UCSD-AML1 (cell line): Measurements from ENCODE around the gene NFATC1.

Experiments
- DNase-seq: peaks from one replicate; lab custom pipeline; 2025; ENCODE audit not compliant: unreplicated experiment; lab: John Stamatoyannopoulos, UW

NFATC1 gene

DNA sequence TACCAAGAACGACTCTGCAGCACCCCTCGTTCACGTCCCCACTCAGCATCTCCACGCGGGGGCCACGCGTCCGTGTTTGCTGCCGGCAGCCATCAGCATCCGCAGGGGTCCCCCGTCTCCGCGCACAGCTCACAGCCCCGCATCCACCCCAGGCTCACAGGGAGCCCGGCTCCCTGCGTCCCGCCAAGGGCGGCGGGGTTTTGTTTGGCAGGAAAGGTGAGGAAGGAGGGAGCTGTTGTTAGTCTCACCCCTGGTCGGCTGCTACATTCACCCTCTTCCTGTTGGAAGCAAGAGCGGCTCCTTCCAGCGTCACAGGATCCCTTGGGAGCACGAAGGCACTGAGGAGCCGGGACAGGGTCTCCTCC, 152.9 kb downstream of the NFATC1 start:
- no peak for DNase-seq

- DNase-seq, result no peak
Observed at GRCh38 chr18:79548986-79549637, 153.4 kb downstream of the NFATC1 start.

- no peak for DNase-seq
Observed at GRCh38 chr18:79549638-79550000, 153.9 kb downstream of the NFATC1 start.

- DNase-seq, result no peak
Observed at GRCh38 chr18:79552140-79552631, 156.5 kb downstream of the NFATC1 start.

DNA sequence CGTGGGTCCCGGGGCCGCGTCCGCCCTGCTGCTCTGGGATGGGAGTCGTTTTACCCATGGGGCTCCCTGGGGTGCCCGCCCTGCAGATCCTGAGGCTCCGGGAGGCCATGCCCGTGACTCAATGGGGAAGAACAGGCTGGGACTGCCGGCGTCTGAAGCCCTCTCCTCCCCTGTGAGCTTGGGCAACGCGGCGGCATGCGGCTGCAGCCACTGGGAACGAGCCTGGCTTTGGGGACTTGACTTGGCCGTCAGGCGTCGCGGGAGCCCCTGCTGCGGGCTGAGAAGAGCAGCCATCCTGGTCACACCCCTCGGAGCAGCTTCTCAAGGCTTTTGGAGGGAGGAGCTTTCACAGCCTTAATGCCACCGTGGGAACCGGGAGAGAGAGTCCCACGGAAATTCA, 157.0 kb downstream of the NFATC1 start:
- DNase-seq, result no peak

GRCh38 chr18:79553154-79553553, 157.4 kb downstream of the NFATC1 start:
- no peak for DNase-seq

DNA sequence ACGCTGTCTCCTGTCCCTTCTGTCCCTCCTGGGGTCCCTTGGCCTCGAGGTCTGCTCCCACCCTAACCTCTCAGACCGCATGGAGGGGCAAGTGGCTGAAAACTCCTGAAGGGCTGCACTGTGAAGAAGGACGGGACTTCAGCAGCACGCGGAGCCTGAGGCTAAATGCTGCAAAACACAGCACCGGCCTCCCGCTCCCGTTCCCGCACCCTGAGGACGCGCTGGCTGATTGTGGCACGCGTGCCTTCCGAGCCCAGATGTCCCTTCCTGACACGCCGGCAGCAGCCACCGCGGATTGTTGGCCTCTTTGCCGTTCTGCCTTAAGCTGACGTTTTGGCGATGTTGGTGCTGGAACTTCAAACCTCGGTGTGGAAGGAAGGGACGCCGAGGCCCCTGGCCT, 158.0 kb downstream of the NFATC1 start:
- DNase-seq, result no peak

DNA sequence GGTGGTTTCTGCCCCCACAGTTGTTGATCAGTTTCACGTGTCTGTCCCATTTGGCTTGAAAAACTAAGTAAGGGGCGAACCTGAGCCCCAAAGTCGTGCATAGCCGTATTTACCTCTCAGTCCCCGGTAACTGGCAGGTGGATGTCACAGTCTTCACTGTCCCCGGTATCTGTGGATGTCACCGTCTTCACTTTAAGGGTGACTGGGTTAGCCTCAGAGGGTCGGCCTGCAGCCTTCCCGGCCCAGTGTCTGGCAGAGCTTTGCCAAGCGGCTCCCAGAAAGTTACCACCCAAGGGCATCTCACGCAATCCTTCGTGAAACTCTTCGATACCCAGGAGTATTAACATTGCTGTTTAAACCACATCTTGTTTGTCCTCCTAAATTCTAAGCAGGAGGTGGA, 158.6 kb downstream of the NFATC1 start:
- no peak for DNase-seq

DNA sequence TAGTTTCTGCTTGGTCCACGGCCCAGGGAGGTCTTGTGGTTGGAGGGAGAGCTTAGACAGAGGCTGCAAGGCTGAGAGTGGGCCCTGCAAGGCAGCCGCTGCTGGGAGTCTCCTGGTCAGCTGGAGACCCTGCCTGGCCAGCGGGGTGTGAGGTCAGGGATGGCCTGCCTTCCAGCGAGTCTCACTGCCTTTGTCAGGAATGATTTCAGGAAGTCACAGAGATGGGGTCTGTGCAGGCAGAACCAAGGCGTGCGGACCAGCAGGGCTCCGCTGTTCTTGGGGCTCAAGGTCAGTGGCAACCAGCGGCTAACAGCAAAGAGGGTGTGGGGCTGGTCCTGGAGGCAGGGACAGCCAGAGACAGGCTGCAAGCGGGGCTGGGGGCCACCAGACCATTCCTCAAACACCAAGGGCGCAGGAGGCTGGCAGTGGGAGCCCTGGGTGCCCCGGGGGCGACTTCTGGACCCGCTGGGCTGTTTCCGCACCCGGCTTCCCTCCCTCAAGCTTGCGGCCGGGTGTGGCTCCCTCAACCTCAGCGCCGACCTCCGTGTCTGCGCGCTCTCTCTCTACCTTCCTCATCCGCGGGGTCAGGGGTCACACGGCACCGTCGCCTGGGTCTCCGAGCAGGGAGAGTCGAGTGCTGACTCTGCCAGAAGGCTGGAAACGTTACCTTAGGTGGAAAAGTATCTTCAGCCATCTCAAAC, 159.4 kb downstream of the NFATC1 start:
- no peak for DNase-seq

GRCh38 chr18:79555885-79556284, 160.2 kb downstream of the NFATC1 start:
- DNase-seq, result no peak

DNA sequence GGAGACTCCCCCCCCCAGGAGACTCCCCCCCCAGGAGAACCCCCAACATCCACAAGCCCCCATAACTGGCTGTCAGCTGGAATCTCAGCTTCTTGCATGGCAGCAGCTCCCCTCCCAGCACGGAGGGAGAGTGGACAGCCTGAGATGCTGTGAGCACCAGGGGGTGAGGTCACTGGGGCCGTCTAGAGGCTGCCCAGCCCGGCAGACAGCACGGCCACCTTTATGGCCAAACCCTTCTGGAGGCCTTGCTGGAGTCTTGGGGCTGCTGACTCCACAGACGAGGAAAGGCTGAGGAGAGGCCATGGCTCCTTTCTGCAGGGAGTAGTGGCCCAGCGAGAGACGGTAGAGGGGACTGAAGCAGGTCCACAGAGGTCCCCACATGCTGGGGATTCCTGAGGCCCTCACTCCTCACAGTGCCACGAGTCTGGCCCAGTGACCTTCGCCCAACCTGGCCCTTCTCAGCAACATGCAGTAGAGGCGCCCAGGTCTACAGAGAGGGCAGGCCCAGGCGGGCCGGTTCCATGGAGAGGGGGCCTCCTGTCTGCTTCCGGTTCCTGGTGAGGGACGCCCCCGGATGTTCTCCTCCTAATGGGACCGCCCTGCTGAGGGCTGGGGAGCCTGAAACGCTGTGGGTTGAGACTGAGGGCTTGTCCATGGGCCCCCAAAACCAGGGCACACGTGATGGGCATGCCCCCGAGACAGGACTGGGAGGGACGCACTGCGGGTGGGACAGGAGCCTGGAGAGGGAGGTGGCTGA, 161.3 kb downstream of the NFATC1 start:
- DNase-seq, result no peak

DNA sequence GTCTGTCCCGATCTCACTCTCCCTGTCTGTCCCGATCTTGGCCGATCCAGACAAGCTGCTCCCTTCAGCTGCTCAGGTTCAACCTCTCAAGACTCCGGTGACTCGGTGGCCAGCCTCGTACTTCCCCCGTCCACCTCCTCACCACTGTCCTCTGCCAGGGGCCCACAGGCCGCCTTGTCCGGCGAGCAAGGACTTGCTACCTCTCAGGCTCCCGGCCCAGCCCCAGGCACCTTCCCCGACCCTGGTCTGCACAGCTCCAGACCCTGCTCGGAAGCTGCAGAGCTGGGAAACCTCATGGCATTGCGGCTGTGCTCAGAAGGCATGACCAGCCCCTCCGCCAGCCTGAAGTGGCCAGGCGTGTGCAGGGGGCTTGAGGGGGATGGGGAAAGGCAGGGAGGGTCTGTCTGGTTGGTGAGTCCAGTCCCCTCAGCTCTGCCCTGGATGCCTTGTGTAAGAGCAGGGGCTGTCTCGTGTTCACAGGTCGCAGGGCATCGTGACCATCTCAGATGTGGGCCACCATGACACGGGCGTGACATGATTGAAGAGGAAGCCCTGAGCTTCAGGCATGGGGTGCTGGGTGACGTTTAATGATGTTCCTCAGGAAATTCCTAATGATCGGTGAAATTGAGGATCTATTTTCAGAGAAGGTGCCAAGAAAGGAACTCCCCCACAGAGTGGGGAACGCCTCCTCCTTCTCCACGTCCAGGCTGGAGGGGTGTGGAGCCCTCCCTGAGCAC, 162.6 kb downstream of the NFATC1 start:
- no peak for DNase-seq

DNA sequence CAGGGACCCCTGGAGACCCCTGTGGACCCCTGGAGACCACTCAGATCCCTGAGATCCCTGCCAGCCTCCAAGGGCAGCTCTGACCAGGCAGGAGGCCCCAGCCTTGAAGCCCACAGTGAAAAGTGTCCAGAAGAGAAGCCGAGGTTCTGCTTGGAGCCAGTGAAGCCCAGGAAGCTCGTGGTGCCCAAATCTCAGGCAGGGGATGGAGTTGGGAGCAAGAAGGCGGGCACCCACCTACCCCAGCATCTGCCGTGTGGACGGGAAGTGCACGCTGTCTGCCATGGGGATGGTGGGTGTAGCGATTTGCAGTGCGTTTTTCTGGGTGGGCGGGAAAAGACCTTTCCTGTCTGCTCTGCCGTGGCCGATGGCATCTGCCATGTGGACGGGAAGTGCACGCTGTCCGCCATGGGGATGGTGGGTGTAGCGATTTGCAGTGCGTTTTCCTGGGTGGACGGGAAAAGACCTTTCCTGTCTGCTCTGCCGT, 163.2 kb downstream of the NFATC1 start:
- no peak for DNase-seq

- DNase-seq, result no peak
Observed at GRCh38 chr18:79559436-79559835, 163.7 kb downstream of the NFATC1 start.

- no peak for DNase-seq
Observed at GRCh38 chr18:79560042-79560860, 164.5 kb downstream of the NFATC1 start.

DNA sequence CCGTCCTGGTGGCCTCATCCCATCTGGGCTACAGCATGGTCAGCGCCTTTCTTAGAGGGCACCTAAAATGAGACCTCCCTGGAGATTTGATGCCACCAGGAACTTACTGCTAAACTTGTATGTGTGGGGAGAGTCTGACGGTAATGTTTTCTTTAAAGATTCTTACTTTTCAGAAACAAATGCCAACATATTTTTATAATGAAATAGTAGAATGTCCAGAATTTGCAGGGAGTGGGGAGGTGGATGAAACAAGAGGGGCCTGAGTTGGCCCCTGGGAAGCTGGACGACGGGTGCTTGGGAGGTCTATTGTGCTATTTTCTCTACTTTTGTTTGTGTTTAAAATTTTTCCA, 165.1 kb downstream of the NFATC1 start:
- DNase-seq, result no peak

- DNase-seq, result no peak
Observed at GRCh38 chr18:79563949-79564348, 168.2 kb downstream of the NFATC1 start.

DNA sequence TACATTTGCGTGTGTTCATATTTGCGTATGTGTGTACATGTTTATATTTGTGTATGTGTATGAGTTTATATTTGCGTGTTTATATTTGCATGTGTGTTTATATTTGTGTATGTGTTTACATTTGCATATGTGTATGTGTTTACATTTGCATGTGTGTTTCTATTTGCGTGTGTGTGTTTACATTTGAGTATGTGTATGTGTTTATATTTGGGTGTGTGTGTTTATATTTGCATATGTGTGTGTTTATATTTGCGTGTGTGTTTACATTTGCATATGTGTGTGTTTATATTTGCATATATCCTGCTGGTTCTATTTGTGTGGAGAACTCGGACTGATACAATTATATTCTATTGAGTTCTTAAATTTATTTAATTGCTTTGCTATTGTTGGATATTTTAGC, 168.7 kb downstream of the NFATC1 start:
- DNase-seq, result no peak

DNA sequence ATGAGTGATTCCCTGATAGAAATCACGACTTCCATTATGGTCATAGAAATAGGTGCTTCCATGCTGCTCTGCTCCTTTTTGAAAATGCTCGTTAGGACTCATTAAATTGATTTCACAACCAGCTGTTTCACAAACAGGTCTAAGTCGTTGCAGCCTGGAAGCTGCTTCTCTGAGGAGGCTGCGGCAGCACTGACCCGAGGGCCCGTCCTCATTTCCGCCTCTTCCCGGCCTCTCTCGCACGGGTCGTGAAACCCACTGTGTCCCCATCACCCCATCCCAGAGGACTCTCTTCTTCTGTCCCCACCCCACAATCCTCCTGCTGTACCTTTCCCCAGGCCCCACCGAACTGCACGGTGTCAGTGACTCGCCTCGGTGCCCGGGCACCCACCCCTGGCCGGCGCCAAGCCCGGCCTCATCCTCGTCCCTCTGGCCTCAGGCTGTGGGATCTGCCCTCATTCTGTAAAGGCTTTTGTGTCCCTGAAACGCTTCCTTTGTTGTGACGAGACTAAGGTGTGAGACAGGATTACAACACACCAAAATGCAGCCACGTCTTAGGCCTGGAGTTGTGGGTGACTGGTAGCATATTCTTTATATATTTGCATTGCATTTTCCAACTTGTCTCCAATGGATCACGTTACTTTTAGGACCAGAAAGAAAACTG, 171.2 kb downstream of the NFATC1 start:
- DNase-seq, result no peak
